CD14-positive monocyte (primary cell): ENCODE results near the gene HMHB1. TPM values are rescaled to one million over a fixed set of nuclear protein-coding genes. Genes with fewer than 3 reads are reported as not detected.

Source experiments
- DNase-seq, 3 donors: peaks; one replicate each; pipeline ENCODE4 v3.0.0-alpha.2; 2011 to 2022
- H2AFZ ChIP-seq: 2 replicates; pipeline ENCODE4 v1.6.0; 2012; ENCODE audit warnings: mild to moderate bottlenecking, low read depth, low read length, inconsistent platforms; ENCODE audit not compliant: insufficient read depth, poor library complexity, severe bottlenecking
- H3K27ac ChIP-seq, 2 donors: 1 replicate in 1 of 2; 2 replicates in 1 of 2; pipeline ENCODE4 v1.5.1; 2012 to 2013; ENCODE audit warnings: low read length in 2 of 2, control low read depth in 1 of 2, inconsistent platforms in 1 of 2, low read depth in 1 of 2, mild to moderate bottlenecking in 1 of 2
- H3K27me3 ChIP-seq, 2 donors: one replicate each; pipeline versions ENCODE4 v1.6.0 to v1.6.1; 2011 to 2013; ENCODE audit warnings: low read length in 2 of 2; ENCODE audit not compliant: control insufficient read depth in 2 of 2, insufficient read depth in 2 of 2
- H3K36me3 ChIP-seq, 2 donors: replicated peaks in 1 of 2; 1 replicate in 1 of 2; 2 replicates in 1 of 2; pipeline versions ENCODE4 v1.5.1 to v1.6.1; 2012 to 2013; ENCODE audit warnings: low read length in 2 of 2, control low read depth in 1 of 2, inconsistent platforms in 1 of 2, mild to moderate bottlenecking in 1 of 2; ENCODE audit not compliant: insufficient read depth in 2 of 2, control insufficient read depth in 1 of 2
- H3K4me1 ChIP-seq, 2 donors: 1 replicate in 1 of 2; 2 replicates in 1 of 2; pipeline versions ENCODE4 v1.5.1 to v1.6.1; 2012 to 2013; ENCODE audit warnings: low read length in 2 of 2, control low read depth in 1 of 2, inconsistent platforms in 1 of 2, mild to moderate bottlenecking in 1 of 2, moderate library complexity in 1 of 2; ENCODE audit not compliant: insufficient read depth in 2 of 2, control insufficient read depth in 1 of 2
- H3K4me2 ChIP-seq: replicated peaks from 2 replicates; pipeline ENCODE3; 2012; ENCODE audit warnings: low read length, moderate library complexity, mild to moderate bottlenecking; ENCODE audit not compliant: poor library complexity, severe bottlenecking; ENCODE audit errors: extremely low read depth
- H3K4me3 ChIP-seq, 3 experiments: fragments of 200-600 bp in 1 of 3; sonication (generic) in 1 of 3; replicated peaks in 1 of 3; 1 replicate in 2 of 3; 2 replicates in 1 of 3; pipeline ENCODE4 v1.5.1; 2011 to 2013; ENCODE audit warnings: low read length in 3 of 3, mild to moderate bottlenecking in 3 of 3, control low read depth in 2 of 3, low read depth in 2 of 3, inconsistent platforms in 1 of 3, moderate library complexity in 1 of 3
- H3K79me2 ChIP-seq: 2 replicates; pipeline ENCODE4 v1.6.0; 2012; ENCODE audit warnings: mild to moderate bottlenecking, control low read depth, inconsistent platforms, low read length, moderate library complexity; ENCODE audit not compliant: insufficient read depth
- H3K9ac ChIP-seq: 2 replicates; pipeline ENCODE4 v1.6.0; 2017; ENCODE audit warnings: low read length, mild to moderate bottlenecking; ENCODE audit not compliant: insufficient read depth, poor library complexity, severe bottlenecking
- H3K9me3 ChIP-seq, 2 donors: replicated peaks in 1 of 2; 1 replicate in 1 of 2; 2 replicates in 1 of 2; pipeline versions ENCODE4 v1.5.1 to v1.6.1; 2012 to 2013; ENCODE audit warnings: low read length in 2 of 2, control low read depth in 1 of 2; ENCODE audit not compliant: control insufficient read depth in 1 of 2, insufficient read depth in 1 of 2
- H4K20me1 ChIP-seq: 2 replicates; pipeline ENCODE4 v1.6.0; 2012; ENCODE audit warnings: mild to moderate bottlenecking, low read length, control low read depth, moderate library complexity; ENCODE audit not compliant: insufficient read depth
- H3K27ac Mint-ChIP-seq, 7 donors: one replicate each; pipeline ENCODE4 v1.8.0; 2020; ENCODE audit warnings: mild to moderate bottlenecking in 7 of 7, mixed read lengths in 7 of 7, moderate library complexity in 6 of 7, inconsistent platforms in 2 of 7
- H3K27me3 Mint-ChIP-seq, 3 donors: one replicate each; pipeline ENCODE4 v1.8.0; 2021 to 2022; ENCODE audit warnings: low read depth in 3 of 3, mild to moderate bottlenecking in 3 of 3, mixed read lengths in 3 of 3, moderate library complexity in 3 of 3, inconsistent platforms in 1 of 3
- H3K36me3 Mint-ChIP-seq, 2 donors: one replicate each; pipeline ENCODE4 v1.8.0; 2020; ENCODE audit warnings: mixed read lengths in 2 of 2, inconsistent platforms in 1 of 2, mild to moderate bottlenecking in 1 of 2
- H3K4me1 Mint-ChIP-seq: one replicate; pipeline ENCODE4 v1.8.0; 2020; ENCODE audit warnings: mild to moderate bottlenecking, mixed read lengths
- H3K4me3 Mint-ChIP-seq, 2 donors: one replicate each; pipeline ENCODE4 v1.8.0; 2020; ENCODE audit warnings: mild to moderate bottlenecking in 2 of 2, mixed read lengths in 2 of 2, moderate library complexity in 1 of 2
- H3K9me3 Mint-ChIP-seq, 7 donors: one replicate each; pipeline ENCODE4 v1.8.0; 2020 to 2022; ENCODE audit warnings: mixed read lengths in 7 of 7, mild to moderate bottlenecking in 6 of 7, moderate library complexity in 6 of 7, inconsistent platforms in 2 of 7
- WGBS: methylation state at CpG from one replicate; pipeline ENCODE4 v1.1.5; 2013; ENCODE audit warnings: missing lambda C conversion rate; ENCODE audit not compliant: insufficient coverage; 5-methylcytosine and 5-hydroxymethylcytosine counted together
- intact Hi-C, 2 donors: fragments of 100-400 bp; cut with micrococcal nuclease; formaldehyde crosslinking; loops; one replicate each; pipeline versions ENCODE4 v1.15.0 to v1.15.1; 2023
- polyA plus RNA-seq, 3 donors: library from polyadenylated mRNA; depleted of rRNA in 1 of 3; unstranded in 2 of 3; stranded (reverse) in 1 of 3; fragments of 300-500 nt in 2 of 3; fragments of >200 nt in 1 of 3; fragmentation: Illumina TruSeq in 2 of 3; gene quantifications; 1 replicate in 2 of 3; 2 replicates in 1 of 3; pipeline ENCODE4 v1.2.3, GENCODE V29; 2012 to 2021
- TF ChIP-seq, protein P1 (sequence below): fragments of 200-600 bp; IDR thresholded peaks from one replicate; pipeline ENCODE4 v1.8.0; 2022; ENCODE audit warnings: antibody characterized with exemption, mild to moderate bottlenecking

HMHB1 gene
- polyA plus RNA-seq, 3 donors: not detected

GRCh38 chr5:143775258-143775657 is 36.7 kb upstream of the HMHB1 start:
- no peaks in the 10 kb centered on the region for H3K9me3 ChIP-seq
- H2AFZ ChIP-seq: no peak overlapping the region
- peaks cover 0 to 5% (median 0%) of the 10 kb centered on the region in 3 donors for H3K27me3 Mint-ChIP-seq
- no peaks in the 10 kb centered on the region for H3K36me3 Mint-ChIP-seq
- H3K4me2 ChIP-seq: no peak overlapping the region
- H3K27me3 ChIP-seq: no peaks in the 10 kb centered on the region
- no peaks in the 10 kb centered on the region for H3K36me3 ChIP-seq
- no peaks in the 10 kb centered on the region for H3K79me2 ChIP-seq
- no peak overlapping the region for H3K9ac ChIP-seq
- 18% methylated on average over 2 of the region's 2 CpGs for WGBS
- no peak overlapping the region for H3K27ac Mint-ChIP-seq
- peak; percentile 53 to 73 (median 63) for DNase-seq
- no peak overlapping the region for H3K4me3 ChIP-seq
- peaks cover 0 to 12% (median 2%) of the 10 kb centered on the region in 7 donors for H3K9me3 Mint-ChIP-seq
- no peak overlapping the region for H3K4me3 Mint-ChIP-seq
- H4K20me1 ChIP-seq: no peaks in the 10 kb centered on the region
- no peak overlapping the region for H3K27ac ChIP-seq
- peaks cover 6 to 7% of the 10 kb centered on the region in 2 donors for H3K4me1 ChIP-seq
- intact Hi-C loops: no loop called here
- H3K4me1 Mint-ChIP-seq: peaks cover 7% of the 10 kb centered on the region
- TF ChIP-seq, protein P1, sequence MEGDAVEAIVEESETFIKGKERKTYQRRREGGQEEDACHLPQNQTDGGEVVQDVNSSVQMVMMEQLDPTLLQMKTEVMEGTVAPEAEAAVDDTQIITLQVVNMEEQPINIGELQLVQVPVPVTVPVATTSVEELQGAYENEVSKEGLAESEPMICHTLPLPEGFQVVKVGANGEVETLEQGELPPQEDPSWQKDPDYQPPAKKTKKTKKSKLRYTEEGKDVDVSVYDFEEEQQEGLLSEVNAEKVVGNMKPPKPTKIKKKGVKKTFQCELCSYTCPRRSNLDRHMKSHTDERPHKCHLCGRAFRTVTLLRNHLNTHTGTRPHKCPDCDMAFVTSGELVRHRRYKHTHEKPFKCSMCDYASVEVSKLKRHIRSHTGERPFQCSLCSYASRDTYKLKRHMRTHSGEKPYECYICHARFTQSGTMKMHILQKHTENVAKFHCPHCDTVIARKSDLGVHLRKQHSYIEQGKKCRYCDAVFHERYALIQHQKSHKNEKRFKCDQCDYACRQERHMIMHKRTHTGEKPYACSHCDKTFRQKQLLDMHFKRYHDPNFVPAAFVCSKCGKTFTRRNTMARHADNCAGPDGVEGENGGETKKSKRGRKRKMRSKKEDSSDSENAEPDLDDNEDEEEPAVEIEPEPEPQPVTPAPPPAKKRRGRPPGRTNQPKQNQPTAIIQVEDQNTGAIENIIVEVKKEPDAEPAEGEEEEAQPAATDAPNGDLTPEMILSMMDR: no peak

GRCh38 chr5:143776951-143777350 is 35.0 kb upstream of the HMHB1 start:
- H3K4me1 ChIP-seq: peaks cover 6 to 7% of the 10 kb centered on the region in 2 donors
- no peaks in the 10 kb centered on the region for H3K79me2 ChIP-seq
- Mint-ChIP-seq H3K36me3 (no peaks in the 10 kb centered on the region), H3K9me3 (peaks cover 0 to 12% (median 2%) of the 10 kb centered on the region in 7 donors), H3K4me1 (peaks cover 7% of the 10 kb centered on the region), H3K4me3 (no peak overlapping the region), H3K27me3 (peaks cover 0 to 5% (median 0%) of the 10 kb centered on the region in 3 donors), H3K27ac (no peak overlapping the region)
- H4K20me1 ChIP-seq: no peaks in the 10 kb centered on the region
- H3K9ac ChIP-seq: no peak overlapping the region
- no peaks in the 10 kb centered on the region for H3K27me3 ChIP-seq
- H2AFZ ChIP-seq: no peak overlapping the region
- H3K9me3 ChIP-seq: no peaks in the 10 kb centered on the region
- DNase-seq: no peak
- TF ChIP-seq, protein P1: no peak
- no peak overlapping the region for H3K4me2 ChIP-seq
- intact Hi-C loops: no loop called here
- no CpG with 5 or more reads among the region's 4 CpGs for WGBS
- H3K36me3 ChIP-seq: no peaks in the 10 kb centered on the region
- H3K27ac ChIP-seq: no peak overlapping the region
- no peak overlapping the region for H3K4me3 ChIP-seq
